Uterus (tissue), 4 donors: ENCODE measurements around the gene CUTA. TPM values are rescaled to one million over a fixed set of nuclear protein-coding genes. Genes with fewer than 3 reads are reported as not detected.

Source experiments
- DNase-seq, 2 donors: peaks; one replicate each; pipeline ENCODE4 v3.0.0-alpha.2; 2019 to 2020
- H3K27ac ChIP-seq, 2 donors: fragments of 200-600 bp; sonication (generic); 1 replicate in 1 of 2; 2 replicates in 1 of 2; pipeline ENCODE4 v1.5.1; 2016 to 2018
- H3K27me3 ChIP-seq, 2 donors: fragments of 200-600 bp; sonication (generic); one replicate each; pipeline ENCODE4 v1.5.1; 2018 to 2019; ENCODE audit warnings: control low read depth in 1 of 2
- H3K36me3 ChIP-seq, 2 donors: fragments of 200-600 bp; sonication (generic); one replicate each; pipeline ENCODE4 v1.5.1; 2019; ENCODE audit warnings: control low read depth in 1 of 2
- H3K4me1 ChIP-seq, 2 donors: fragments of 200-600 bp; sonication (generic); one replicate each; pipeline ENCODE4 v1.5.1; 2018 to 2019; ENCODE audit warnings: control low read depth in 1 of 2
- H3K4me3 ChIP-seq, 2 donors: fragments of 200-600 bp; sonication (generic); 1 replicate in 1 of 2; 2 replicates in 1 of 2; pipeline ENCODE4 v1.5.1; 2018 to 2019; ENCODE audit warnings: mild to moderate bottlenecking in 1 of 2
- H3K9me3 ChIP-seq, 2 donors: fragments of 200-600 bp; sonication (generic); one replicate each; pipeline ENCODE4 v1.5.1; 2019; ENCODE audit warnings: control low read depth in 1 of 2
- POLR2A ChIP-seq, 2 donors: fragments of 450-650 bp; IDR thresholded peaks; one replicate each; pipeline ENCODE4 v1.6.1; 2016; ENCODE audit warnings: antibody characterized with exemption in 2 of 2, mild to moderate bottlenecking in 1 of 2, moderate library complexity in 1 of 2
- intact Hi-C: fragments of 100-400 bp; cut with DNase I; formaldehyde crosslinking; loops from one replicate; pipeline ENCODE4 v1.15.1; 2023; ENCODE audit warnings: low total_unique reads
- total RNA-seq, 4 donors: library from RNA; depleted of rRNA in 3 of 4; stranded (reverse); fragments of >200 nt in 3 of 4; gene quantifications; one replicate each; pipeline versions ENCODE4 v1.1.0 to v1.2.4, GENCODE V29; 2014 to 2023
- TF ChIP-seq, protein P1 (sequence below), 4 experiments: fragments of 200-600 bp in 2 of 4; fragments of 450-650 bp in 2 of 4; sonication (generic) in 2 of 4; IDR thresholded peaks; one replicate each; pipeline ENCODE4 v1.5.1; 2016 to 2019; ENCODE audit warnings: antibody characterized with exemption in 4 of 4, mild to moderate bottlenecking in 2 of 4, moderate library complexity in 1 of 4
- donor health status: DM: yes; HTN: yes; CAD: no.

Gene CUTA
- total RNA-seq, 4 donors from 2014 or later: 10.8 to 135 (median 72.7) TPM

DNA sequence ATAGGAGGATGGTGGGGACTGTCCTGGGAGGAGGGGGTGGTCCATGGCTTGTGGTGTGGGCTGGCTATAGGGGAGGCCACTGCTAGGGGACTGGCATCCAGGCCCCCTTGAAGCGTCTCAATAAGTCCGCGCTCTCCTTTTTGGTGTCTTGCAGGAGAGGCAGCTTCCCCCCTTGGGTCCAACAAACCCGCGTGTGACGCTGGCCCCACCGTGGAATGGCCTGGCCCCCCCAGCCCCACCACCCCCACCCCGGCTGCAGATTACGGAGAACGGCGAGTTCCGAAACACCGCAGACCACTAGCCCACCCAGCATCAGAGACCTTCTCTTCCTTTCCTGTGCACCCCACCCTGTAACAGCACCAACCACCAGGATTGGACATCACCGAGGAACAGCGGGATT lies 33.7 kb upstream of the CUTA start:
- H3K27ac ChIP-seq: no peak overlapping the region
- H3K4me3 ChIP-seq: no peak overlapping the region
- no peaks in the 10 kb centered on the region for H3K27me3 ChIP-seq
- no peak for DNase-seq
- no peaks in the 10 kb centered on the region for H3K36me3 ChIP-seq
- TF ChIP-seq, protein P1, sequence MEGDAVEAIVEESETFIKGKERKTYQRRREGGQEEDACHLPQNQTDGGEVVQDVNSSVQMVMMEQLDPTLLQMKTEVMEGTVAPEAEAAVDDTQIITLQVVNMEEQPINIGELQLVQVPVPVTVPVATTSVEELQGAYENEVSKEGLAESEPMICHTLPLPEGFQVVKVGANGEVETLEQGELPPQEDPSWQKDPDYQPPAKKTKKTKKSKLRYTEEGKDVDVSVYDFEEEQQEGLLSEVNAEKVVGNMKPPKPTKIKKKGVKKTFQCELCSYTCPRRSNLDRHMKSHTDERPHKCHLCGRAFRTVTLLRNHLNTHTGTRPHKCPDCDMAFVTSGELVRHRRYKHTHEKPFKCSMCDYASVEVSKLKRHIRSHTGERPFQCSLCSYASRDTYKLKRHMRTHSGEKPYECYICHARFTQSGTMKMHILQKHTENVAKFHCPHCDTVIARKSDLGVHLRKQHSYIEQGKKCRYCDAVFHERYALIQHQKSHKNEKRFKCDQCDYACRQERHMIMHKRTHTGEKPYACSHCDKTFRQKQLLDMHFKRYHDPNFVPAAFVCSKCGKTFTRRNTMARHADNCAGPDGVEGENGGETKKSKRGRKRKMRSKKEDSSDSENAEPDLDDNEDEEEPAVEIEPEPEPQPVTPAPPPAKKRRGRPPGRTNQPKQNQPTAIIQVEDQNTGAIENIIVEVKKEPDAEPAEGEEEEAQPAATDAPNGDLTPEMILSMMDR (IDR thresholded peaks at IDR 0.05): no peak
- TF ChIP-seq POLR2A (IDR thresholded peaks at IDR 0.05): no peak
- intact Hi-C loops: no loop called here
- no peaks in the 10 kb centered on the region for H3K9me3 ChIP-seq
- peaks cover 0 to 6% of the 10 kb centered on the region in 2 donors for H3K4me1 ChIP-seq

DNA sequence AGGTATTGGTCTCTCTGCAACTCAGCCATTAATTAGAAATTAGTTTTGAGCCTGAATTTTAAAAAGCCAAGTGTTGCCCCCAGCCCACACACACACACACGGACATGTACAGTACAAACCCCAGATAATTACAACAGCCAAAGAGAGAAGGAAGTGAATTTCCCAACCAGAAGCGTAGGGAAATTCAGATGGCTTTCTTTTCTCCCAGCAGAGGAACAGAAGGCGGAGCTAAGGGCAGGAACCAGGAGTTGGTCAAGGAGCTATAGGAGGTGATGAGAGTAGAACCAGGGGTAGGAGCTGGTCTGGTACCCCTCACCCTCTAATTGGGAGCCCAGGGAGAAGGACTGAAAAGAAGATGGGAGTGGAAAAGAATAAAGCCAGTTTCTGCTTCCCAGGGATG lies 32.5 kb upstream of the CUTA start:
- H3K4me1 ChIP-seq: peaks cover 0 to 6% of the 10 kb centered on the region in 2 donors
- H3K27me3 ChIP-seq: no peaks in the 10 kb centered on the region
- no peaks in the 10 kb centered on the region for H3K36me3 ChIP-seq
- H3K9me3 ChIP-seq: no peaks in the 10 kb centered on the region
- intact Hi-C loops: no loop called here
- DNase-seq: no peak
- H3K4me3 ChIP-seq: no peak overlapping the region
- TF ChIP-seq, protein P1 (IDR thresholded peaks at IDR 0.05): no peak
- no peak for TF ChIP-seq POLR2A (IDR thresholded peaks at IDR 0.05)
- no peak overlapping the region for H3K27ac ChIP-seq

DNA sequence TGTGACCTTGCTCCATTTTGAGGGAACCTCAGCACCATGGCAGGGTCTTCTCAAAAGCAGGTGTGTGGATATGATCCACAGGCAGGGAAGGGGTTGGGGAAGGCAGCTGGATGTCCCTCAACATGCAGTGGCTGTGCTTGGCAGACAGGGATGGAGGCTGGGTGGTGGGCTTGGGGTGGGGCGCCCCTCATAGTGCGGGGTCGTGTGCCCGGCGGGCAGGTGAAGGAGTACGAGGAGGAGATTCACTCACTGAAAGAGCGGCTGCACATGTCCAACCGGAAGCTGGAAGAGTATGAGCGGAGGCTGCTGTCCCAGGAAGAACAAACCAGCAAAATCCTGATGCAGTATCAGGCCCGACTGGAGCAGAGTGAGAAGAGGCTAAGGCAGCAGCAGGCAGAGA lies 28.4 kb upstream of the CUTA start:
- intact Hi-C loops: no loop called here
- Histone ChIP-seq H3K9me3 (no peaks in the 10 kb centered on the region), H3K4me3 (no peak overlapping the region), H3K27me3 (no peaks in the 10 kb centered on the region), H3K36me3 (no peaks in the 10 kb centered on the region), H3K4me1 (no peaks in the 10 kb centered on the region), H3K27ac (no peak overlapping the region)
- TF ChIP-seq, protein P1 (IDR thresholded peaks at IDR 0.05): no peak
- no peak for TF ChIP-seq POLR2A (IDR thresholded peaks at IDR 0.05)
- no peak for DNase-seq

DNA sequence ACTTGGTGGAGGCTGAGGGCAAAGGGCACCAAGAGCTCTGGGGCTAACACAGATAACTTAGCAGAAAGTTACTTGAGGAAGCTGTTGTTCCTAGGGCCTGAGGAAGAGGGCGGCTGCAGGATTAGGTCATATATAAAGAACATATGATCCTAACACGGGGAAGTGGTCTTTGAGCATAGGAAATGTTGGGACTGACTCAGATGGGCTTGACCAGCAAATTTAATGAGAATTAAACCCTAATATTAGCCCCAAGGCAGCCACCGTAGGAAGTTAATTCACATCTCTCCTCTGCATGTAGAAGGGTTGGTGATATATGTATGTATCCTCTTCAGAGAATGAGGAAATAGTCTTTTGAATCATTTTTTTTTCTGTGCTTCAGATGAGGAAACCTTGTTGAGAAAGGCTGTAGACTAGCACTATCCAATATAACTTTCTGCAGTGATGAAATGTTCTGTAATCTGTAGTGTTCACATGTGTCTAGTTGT lies 27.3 kb upstream of the CUTA start:
- no peak for DNase-seq
- Histone ChIP-seq H3K4me3 (no peak overlapping the region), H3K9me3 (no peaks in the 10 kb centered on the region), H3K27ac (no peak overlapping the region), H3K36me3 (no peaks in the 10 kb centered on the region), H3K4me1 (no peaks in the 10 kb centered on the region), H3K27me3 (no peaks in the 10 kb centered on the region)
- intact Hi-C loops: no loop called here
- TF ChIP-seq, protein P1 (IDR thresholded peaks at IDR 0.05): no peak
- TF ChIP-seq POLR2A (IDR thresholded peaks at IDR 0.05): no peak

DNA sequence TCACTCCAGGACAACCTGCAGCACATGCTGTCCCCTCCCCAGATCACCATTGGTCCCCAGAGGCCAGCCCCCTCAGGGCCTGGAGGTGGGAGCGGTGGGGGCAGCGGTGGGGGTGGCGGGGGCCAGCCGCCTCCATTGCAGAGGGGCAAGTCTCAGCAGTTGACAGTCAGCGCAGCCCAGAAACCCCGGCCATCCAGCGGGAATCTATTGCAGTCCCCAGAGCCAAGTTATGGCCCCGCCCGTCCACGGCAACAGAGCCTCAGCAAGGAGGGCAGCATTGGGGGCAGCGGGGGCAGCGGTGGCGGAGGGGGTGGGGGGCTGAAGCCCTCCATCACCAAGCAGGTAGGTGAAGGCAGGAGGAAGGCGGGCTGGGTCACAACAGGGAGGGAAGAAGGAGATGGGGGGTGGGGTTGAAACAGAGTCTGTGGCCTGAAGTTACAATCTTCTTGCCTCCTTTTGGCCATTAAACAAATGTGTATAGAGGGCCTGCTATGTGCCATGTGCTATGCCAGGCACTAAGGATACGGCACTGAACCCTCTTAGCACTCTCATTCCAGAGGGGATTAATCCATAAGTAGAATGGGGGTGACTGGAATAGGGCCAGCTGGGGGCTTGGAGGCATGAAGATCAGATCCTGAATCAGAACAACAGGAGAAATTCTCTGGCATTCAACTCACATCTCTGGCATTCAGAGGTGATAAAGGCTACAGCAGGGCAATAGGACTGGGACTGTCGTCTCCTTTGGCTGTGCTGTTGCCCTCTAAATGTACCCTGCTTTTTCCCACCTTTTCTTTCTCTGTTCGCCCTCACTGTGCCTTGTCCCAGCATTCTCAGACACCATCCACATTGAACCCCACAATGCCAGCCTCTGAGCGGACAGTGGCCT lies 26.0 kb upstream of the CUTA start:
- DNase-seq: no peak
- H3K4me3 ChIP-seq: no peak overlapping the region
- no peaks in the 10 kb centered on the region for H3K27me3 ChIP-seq
- TF ChIP-seq, protein P1 (IDR thresholded peaks at IDR 0.05): no peak
- TF ChIP-seq POLR2A (IDR thresholded peaks at IDR 0.05): no peak
- intact Hi-C loops: no loop called here
- no peaks in the 10 kb centered on the region for H3K4me1 ChIP-seq
- H3K27ac ChIP-seq: no peak overlapping the region
- H3K9me3 ChIP-seq: no peaks in the 10 kb centered on the region
- no peaks in the 10 kb centered on the region for H3K36me3 ChIP-seq
